HG02588 (cell line): ENCODE results near the gene AMT.
A peak's percentile ranks its signal among the peaks of the same experiment; 100 is the strongest.

Experiments
- ATAC-seq: cut with Tn5 transposase; IDR thresholded peaks from one replicate; pipeline ENCODE4 v1.9.1; 2021; ENCODE audit warnings: mild to moderate bottlenecking, moderate library complexity; ENCODE audit not compliant: unreplicated experiment

AMT gene, protein sequence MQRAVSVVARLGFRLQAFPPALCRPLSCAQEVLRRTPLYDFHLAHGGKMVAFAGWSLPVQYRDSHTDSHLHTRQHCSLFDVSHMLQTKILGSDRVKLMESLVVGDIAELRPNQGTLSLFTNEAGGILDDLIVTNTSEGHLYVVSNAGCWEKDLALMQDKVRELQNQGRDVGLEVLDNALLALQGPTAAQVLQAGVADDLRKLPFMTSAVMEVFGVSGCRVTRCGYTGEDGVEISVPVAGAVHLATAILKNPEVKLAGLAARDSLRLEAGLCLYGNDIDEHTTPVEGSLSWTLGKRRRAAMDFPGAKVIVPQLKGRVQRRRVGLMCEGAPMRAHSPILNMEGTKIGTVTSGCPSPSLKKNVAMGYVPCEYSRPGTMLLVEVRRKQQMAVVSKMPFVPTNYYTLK

DNA sequence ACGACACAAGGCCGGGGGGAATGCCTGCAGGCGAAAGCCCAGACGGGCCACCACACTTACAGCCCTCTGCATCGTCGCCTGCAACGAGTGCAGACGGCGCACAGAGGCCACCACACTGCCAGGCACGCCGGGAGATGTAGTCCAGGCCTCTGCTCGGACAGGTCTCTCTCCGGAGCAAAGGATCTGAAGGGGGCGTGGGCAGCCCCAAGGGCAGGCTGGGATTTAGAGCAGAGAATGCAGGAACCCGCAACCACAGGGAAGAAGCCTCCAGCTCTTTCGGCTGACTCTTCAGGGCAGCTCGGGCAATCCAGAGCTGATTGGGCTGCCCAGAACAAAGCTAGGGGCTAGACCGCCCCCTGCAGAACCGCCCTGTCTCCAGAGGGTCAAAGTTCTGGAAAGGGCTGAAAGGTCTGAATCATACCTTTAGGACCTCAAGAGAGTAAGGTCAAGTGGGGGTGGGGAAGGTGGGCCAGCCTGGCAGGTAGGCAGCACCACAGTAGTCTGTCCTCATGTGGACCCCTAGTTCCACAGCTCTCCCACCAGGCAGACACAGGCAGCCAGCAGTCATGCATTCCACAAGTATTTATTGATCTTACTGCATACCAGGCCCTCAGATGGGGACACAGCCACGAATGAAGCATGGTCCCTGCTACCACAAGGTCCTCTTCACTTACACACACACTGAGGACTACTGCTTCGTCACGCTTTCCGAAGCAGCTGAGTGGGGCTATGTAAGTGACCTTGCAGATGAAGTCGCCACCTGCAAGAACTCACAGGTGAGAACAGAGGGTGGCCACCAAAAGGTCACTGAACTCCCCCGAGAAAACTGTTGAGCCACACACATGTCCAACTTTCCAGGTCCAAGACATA lies at the start of gene AMT:
Gene AMT (minus strand): TSS at position 95 of the 870 bp plus-strand sequence. CDS start 23 bp downstream, at position 72.
- no peak for ATAC-seq

DNA sequence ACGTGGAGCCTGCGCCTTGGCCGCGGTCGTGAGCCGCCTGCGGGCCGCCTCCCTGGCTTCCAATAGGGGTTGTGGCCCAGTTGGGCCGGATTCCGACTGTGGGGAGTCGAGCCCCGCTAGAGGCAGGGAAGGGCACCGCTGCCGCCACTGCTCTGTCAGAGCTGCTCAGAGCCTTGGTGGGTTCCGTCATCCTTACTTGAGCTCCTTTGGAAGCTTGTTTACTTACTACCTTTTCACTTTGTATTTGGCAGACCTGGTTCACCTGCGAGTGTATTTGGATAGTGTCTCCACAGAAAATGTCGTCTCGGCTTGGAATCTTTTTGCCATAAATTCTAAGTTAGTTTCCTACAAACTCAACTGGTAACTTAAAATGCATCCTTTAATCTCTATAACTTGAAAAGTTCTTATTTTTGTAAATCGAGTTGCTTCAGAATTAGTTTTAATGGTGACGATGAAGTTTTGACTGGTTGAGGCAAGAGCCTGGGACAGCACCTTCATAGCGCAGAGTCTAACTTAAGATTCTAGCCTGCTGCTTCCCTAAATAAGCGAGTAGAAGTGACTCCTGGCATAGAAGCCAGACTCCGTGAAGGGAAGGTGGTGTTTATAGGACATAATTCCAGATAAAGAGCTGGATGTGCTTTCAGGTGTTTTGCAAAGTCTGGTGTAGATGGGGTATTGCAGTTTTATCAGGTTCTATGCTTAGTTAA lies 48.6 kb upstream of the AMT start:
- ATAC-seq = no peak

DNA sequence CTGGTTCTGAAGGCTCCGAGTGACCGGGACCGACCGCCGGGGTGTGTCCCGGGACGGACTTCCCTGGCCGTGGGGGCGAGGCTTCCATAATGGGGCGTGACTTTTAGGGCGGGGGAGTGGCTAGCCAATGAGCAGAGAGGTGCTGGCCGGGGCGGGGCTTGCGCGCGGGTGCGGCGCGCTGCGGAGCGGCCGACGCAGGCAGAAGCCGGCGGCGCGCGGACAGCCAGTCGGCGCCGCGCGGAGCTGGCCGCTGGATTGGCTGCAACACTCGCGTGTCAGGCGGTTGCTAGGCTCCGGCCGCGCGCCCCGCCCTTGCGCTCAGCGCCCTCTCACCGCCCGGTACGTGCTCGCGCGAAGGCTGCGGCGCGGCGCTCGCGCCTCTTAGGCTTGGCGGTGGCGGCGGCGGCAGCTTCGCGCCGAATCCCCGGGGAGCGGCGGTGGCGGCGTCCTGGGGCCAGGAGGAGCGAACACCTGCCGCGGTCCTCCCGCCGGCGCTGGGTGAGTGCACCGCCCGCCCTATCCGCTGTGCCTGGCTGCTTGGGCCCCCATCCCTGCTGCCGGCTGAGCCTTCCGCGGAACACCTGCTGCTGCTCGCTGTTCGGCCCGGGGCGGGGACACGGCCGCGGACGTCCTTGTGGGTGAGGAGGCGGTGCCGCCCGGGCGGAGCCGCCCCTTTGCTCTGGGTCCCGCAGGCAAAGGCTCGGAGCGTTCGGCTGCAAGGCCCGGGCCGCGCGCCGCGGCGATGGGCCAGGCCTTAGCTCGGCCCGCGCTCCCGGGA lies 47.9 kb upstream of the AMT start, which contains the start of gene DAG1:
Gene DAG1 (plus strand): TSS at position 332 of the 778 bp plus-strand sequence. CDS start 40,268 bp downstream, outside the sequence.
- ATAC-seq = peak; percentile 83

DNA sequence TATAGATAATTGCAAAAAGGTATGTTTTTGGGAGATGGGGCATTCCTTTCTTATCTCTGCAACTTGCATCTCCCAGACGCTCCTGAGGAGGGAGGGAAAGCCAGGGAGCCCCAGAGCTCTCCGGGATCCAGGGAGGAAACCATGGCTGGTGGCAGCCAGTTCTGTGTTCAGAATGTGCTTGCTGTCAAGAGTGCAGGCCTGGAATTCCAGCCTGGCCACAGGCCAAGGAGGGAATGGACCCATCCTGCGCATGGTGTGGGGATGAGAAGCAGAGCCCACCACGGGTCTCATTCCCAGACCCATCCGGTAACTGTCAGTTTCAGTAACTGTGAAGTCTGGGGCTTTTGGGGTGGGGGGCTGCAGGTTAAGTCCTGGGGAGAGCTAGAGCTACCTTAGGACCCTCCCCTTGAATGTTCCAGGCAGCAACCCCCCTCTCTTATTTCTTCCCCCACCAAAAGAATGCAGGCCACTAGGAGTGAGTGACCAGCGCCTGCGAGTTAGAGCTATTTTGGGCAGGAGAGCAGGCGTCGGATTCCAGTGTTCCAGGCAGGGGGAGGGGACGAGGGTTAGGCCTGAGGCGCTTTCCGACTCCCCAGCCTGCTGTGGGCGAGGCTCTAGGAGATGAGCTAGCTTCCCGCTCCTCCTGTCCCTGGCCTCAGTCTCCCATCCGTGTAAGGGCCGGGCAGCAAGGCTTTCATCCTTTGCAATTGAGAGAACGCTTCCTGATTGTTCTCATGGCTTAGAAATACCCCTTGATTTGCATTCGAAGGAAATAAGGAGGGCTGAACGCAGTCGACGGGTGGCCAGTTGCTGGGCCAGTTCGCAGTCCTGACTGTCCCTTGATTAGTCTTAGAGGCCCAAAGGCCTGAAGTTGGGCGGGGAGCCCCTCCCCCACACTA lies 47.0 kb upstream of the AMT start:
- ATAC-seq = no peak

DNA sequence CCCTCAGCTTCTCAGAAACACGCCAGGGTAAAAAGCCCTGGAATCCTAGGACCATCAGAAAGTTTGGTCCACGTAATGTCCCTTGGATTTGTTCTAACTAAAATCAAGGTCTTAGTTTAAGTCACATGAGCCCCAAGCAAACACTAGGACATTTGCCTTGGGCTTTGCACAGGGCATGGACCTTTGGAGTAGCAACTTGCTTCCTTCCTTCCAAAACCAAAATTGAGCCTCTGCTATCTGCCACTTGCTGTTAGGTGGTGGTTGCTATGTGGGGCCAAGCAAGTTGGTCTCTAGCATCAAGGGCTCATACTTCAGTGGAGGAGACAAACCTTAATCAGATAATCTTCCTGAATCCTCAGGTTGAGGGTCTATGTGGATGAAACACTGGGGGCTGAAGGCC lies 43.8 kb upstream of the AMT start:
- no peak for ATAC-seq

DNA sequence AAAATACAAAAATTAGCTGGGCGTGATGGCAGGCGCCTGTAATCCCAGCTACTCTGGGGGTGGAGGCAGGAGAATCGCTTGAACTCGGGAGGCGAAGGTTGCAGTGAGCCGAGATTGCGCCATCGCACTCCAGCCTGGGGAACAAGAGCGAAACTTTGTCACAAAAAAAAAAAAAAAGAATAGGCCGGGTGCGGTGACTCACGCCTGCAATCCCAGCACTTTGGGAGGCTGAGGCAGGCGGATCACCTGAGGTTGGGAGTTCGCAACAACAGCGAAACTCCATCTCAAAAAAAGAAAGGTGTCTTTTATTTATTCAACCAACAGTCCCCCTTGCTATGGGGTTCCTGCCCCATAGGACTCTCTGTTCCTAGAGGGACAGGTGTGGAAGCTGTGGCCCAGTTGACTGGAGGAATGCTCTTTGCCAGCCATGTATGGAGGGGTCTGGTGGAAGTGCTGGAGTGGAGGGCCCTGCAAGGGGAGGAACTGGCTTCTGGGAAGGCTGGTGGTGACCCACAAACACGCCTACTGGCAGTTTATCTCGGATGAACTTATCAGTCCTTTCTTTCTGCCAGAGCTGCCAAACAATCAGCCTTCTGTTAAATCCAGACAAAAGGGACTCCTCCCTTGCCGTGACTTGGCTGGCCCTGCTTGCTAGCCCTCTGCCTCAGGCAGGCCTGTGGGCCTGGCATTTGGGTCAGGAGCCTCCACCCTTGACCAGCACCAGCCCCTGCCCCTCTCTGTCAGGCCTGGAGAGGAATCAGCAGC lies 43.2 kb upstream of the AMT start:
- no peak for ATAC-seq

DNA sequence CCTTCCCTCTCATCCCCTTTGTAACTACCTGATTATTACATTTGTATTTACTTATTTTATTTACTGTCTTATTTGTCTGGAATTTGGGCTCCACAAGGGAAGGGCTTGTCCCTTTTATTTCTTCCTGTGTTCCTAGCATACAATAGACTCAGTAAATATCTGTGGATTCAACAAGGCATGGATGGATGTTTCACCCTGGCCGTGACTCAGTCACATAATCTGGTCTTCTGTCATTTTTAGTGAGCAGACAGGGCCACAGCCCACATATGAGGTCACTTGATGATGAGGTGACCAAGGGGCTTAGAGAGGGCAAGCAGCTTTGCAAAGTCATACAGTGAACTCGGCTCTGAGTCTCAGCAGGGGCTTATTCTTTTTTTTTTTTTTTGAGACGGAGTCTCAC lies 39.9 kb upstream of the AMT start:
- ATAC-seq = no peak

DNA sequence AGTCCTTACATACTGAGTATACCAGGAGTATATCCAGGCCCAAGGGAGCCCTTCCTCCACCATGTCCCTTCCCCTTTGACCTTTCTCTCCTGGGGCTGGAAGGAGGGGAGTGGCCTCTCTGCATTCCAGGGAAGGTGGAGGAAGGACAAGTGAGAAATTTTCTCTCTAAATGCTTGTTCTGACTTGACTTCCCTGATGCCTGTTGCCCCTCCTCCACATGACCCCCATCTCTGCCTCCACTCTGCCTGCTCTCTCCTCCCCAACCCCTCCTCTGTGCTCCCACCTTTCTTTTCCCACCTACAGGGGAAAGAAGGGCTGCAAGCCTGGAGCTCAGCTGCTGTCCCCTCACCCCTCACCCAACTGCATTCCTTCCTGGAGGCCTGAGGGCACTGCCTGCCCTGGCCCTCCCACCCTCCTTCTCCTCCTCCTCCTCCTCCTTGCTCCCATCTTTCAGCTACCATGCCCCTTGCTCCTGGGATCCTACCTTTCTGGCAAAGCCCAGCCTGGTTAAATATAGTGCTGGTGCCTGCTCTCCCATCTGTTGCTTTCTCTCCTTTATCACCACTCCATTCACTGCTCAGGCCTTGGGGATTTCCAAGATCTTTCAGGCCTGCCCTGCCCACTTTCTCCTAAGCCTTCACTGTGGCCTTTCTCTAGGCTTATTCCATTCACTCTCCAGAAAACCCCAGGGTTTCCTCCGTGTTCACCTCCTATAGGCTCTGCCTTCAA lies 39.3 kb upstream of the AMT start:
- no peak for ATAC-seq

DNA sequence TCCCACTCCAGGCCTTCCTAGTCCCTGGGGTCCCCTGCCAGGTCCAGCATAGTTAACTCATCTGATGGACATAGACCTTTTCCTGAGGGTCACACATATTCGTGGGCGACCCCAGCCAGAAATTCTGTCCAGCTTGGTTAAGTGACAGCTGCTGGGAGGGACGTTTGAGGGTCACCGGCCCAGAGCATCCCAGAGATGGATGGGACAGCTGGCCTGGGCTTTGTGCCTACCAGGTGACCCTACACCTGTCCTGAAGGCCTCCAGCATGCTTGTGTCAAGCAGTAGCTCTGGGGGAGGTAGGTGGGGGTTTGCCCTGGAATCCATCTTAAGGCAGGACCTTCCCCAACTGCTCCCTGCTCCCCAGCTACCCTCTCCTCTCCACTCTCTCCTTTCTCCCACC lies 38.7 kb upstream of the AMT start:
- no peak for ATAC-seq

DNA sequence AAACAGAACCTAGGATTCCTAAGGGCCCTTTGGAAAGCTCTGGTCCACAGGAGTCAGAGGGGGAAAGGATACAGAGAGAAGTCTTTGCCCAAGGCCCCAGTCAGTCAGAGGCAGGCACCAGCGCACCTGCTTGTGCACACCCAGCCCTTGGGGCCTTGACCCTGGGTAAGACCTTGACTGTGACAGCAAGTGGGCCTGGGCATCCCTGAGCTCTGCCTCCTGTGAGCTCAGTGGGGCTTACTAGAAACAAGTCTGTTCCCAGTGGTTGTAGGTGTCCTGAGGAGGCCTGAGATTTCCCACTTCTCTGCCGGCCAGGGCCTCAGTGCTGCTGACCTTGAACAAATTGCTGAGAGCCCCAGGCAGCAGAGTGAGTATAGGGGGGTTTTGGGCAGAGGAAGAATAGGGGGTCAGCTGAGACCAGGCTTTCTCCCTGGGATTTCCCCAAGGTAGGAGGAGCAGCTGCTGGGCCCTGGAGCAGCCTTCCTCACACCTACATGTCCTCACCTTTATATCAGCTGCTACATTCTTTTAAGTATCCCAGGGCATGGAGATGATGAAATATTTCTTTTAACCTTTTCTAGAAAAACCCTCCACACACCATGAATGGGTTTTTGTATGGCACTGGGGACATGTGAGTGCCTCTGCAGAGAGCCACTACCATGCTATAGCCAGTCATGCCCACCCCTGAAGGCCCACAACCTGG lies 38.1 kb upstream of the AMT start:
- ATAC-seq = no peak

DNA sequence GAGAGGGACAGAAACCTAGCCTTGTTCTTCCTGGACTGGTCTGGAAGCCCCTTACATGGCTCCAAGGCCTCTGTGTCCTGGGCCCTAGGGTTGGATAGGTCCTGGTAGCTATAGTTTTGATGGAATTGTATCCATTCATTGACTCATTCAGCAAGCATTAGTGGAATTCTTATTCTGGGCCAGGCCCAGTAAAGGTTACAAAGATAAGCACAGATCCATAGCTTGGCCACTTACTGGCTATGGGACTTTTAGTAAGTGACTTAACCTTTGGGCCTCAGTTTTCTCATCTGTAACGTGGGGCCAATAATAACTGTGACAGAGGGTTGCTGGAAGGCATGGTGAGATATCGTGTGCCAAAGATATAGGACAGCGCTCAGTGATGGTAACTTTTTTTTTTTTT lies 34.2 kb upstream of the AMT start:
- no peak for ATAC-seq

DNA sequence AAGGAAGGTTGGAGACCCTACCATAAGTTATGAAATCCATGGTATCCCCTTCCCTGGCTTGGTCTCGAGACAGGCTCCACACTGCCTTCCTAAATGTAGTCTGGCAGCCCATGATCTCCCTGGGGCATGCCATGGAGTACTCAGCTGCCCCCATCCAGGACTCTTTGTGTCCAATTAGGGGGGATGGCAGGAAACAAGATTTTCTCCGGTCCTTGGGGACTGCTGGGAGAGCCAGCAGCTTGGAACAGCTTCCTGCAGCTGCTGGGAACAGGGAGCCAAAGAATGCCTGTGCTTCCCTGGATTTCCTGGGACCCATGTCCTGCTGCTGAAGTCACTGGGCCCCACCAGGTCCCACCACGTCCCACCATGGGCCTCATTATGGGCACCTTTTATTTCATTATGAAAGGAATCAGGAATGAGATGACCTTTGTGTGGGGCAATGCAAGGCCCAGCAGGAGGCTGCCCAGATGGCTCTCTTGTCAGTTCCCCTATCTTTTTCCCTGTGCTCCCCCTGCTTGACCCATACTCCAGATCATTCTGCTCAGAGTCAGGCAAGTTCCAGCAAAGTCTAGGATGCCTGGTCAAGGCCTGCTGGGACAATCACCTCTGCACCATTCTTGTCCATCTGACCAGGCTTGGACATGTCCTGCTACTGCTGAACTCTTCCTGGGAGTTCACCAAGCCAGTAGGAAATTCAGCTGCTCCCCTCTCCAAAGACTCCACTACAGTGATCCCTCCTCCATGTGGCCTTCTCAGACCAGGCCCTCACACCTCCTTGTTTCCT lies 32.8 kb upstream of the AMT start:
- ATAC-seq = no peak

DNA sequence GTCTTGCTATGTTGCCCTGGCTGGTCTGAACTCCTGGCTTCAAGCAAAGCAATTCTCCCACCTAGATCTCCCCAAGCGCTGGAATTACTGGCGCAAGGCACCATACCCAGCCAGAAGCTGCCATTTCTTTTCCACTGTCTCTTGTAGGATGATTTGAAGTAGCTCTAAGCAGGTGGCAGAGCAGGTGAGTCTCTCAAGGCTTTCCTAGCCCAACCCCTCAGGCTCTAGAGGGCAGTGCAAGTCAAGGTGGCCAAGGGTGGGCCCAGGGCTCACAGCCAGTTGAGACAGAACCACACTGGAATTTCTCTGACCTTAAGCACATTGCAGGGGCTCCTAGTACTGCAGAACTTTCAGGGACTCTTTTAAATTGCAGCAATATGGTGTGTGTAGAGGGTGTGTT lies 32.2 kb upstream of the AMT start:
- ATAC-seq = no peak

DNA sequence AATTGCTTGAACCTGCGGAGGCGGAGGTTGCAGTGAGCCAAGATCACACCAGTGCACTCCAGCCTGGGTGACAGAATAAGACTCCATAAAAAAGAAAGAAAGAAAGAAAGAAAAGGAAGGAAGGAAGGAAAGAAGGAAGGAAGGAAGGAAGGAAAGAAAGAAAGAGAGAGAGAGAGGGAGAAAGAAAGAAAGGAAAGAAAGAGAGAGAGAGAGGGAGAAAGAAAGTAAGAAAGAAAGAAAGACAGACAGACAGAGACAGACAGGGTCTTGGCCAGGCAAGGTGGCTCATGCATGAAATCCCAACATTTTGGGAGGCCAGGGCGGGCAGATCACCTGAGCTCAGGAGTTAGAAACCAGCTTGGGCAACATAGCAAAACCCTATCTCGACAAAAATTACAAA lies 31.3 kb upstream of the AMT start:
- no peak for ATAC-seq

DNA sequence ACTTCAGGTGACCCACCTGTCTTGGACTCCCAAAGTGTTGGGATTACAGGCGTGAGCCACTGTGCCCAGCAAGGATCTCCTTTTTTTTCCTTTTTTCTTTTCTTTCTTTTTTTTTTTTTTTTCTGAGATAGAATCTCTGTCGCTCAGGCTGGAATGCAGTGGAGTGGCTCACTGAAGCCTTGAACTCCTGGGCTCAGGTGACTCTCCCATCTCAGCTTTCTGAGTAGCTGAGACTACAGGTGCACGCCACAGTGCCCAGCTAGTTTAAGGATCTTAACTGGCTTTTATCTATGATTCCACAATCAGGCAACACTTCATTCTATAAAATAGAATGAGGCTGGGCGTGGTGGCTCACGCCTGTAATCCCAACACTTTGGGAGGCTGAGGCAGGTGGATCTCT lies 23.1 kb upstream of the AMT start:
- ATAC-seq = no peak

DNA sequence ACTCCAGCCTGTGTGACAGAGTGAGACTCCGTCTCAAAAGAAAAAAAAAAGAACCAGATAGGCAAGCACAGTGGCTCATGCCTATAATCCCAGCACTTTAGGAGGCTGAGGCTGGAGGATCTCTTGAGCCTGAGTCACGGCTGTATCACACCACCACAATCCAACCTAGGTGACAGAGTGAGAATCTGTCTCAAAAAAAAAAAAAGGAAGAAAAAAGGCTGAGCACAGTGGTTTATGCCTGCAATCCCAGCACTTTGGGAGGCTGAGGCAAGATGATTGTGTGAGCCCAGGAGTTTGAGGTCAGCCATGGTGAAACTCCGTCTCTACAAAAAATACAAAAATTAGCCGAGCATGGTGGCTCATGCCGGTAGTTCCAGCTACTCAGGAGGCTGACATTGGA lies 12.5 kb upstream of the AMT start:
- ATAC-seq = no peak

DNA sequence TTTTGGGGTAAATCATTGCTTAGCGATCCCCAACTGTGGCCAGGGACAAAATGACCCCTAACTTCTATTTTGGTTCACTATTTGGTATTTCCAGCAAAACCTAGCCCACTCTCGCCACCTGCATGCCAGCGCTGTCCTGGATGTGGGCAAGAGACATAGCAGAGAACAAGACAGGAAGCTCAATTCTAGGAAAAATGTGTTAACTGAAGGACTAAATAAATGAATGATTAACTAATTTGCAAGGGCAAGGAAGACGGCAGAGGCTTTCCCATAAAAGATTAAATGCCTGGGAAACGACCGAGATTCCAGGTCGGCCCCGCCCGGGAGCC lies 6.4 kb upstream of the AMT start:
- ATAC-seq = no peak
